Prostate gland (tissue), 2 donors: ENCODE measurements around the gene KCNQ1. TPM values are rescaled to one million over a fixed set of nuclear protein-coding genes. Genes with fewer than 3 reads are reported as not detected.

Experiments used
- DNase-seq: peaks from one replicate; pipeline ENCODE4 v3.0.0-alpha.2; 2019; ENCODE audit warnings: low spot score
- H3K27ac ChIP-seq, 2 donors: fragments of 200-600 bp; sonication (generic); 2 replicates each; pipeline ENCODE4 v1.5.1; 2017 to 2019
- H3K27me3 ChIP-seq: fragments of 200-600 bp; sonication (generic); replicated peaks from 2 replicates; pipeline ENCODE4 v1.5.1; 2019; ENCODE audit not compliant: insufficient read depth
- H3K36me3 ChIP-seq, 2 donors: fragments of 200-600 bp; sonication (generic); 1 replicate in 1 of 2; 2 replicates in 1 of 2; pipeline versions ENCODE4 v1.5.1 to v1.8.1; 2017 to 2019
- H3K4me1 ChIP-seq: fragments of 200-600 bp; sonication (generic); replicated peaks from 2 replicates; pipeline ENCODE4 v1.5.1; 2019
- H3K4me3 ChIP-seq, 2 donors: fragments of 200-600 bp; sonication (generic); 2 replicates each; pipeline ENCODE4 v1.5.1; 2017 to 2019
- H3K9me3 ChIP-seq: fragments of 200-600 bp; sonication (generic); 2 replicates; pipeline ENCODE4 v1.5.1; 2017
- CTCF ChIP-seq, 4 experiments: fragments of 200-600 bp in 2 of 4; fragments of 450-650 bp in 2 of 4; sonication (generic) in 2 of 4; IDR thresholded peaks; 1 replicate in 3 of 4; 2 replicates in 1 of 4; pipeline ENCODE4 v1.5.1; 2016 to 2019; ENCODE audit warnings: antibody characterized with exemption in 4 of 4, mild to moderate bottlenecking in 2 of 4, moderate library complexity in 2 of 4
- POLR2A ChIP-seq: fragments of 450-650 bp; IDR thresholded peaks from one replicate; pipeline ENCODE4 v1.6.1; 2016; ENCODE audit warnings: antibody characterized with exemption, mild to moderate bottlenecking
- POLR2AphosphoS5 ChIP-seq: sonication (generic); formaldehyde crosslinking; IDR thresholded peaks from one replicate; pipeline ENCODE4 v1.6.1; 2017; ENCODE audit warnings: antibody characterized with exemption
- WGBS: methylation state at CpG from one replicate; pipeline ENCODE4 v1.1.5; 2018; 5-methylcytosine and 5-hydroxymethylcytosine counted together
- intact Hi-C: fragments of 100-400 bp; cut with DNase I; formaldehyde crosslinking; loops from one replicate; pipeline ENCODE4 v1.14.2; 2022
- total RNA-seq, 2 donors: library from RNA; depleted of rRNA; stranded (reverse); fragments of >200 nt; gene quantifications; one replicate each; pipeline ENCODE4 v1.1.0, GENCODE V29; 2016

KCNQ1 gene
- total RNA-seq, 2 donors from 2014 or later = 10.0 to 33.8 TPM

- under 1% methylated on average over 44 of the region's 55 CpGs for WGBS
- Histone ChIP-seq H3K9me3 (no peaks in the 10 kb centered on the region), H3K27me3 (no peaks in the 10 kb centered on the region), H3K27ac (peak overlapping the region; percentile 79 to 80), H3K4me1 (peaks cover 19% of the 10 kb centered on the region), H3K4me3 (peak overlapping the region; percentile 93 to 94), H3K36me3 (peaks cover 4 to 29% of the 10 kb centered on the region in 2 donors)
- intact Hi-C loops = loop anchor here (5.0 kb wide), 1 partner anchor 94 kb away; no protein-coding TSS in a partner anchor
- TF ChIP-seq CTCF (IDR thresholded peaks at IDR 0.05) = no peak
- TF ChIP-seq POLR2A = peak; percentile 20
- TF ChIP-seq POLR2AphosphoS5 = no peak
- DNase-seq = no peak
Measured at GRCh38 chr11:2400762-2401435, 43.9 kb upstream of the KCNQ1 start.

- Histone ChIP-seq H3K9me3 (no peaks in the 10 kb centered on the region), H3K27ac (peak overlapping the region; percentile 79 to 80), H3K36me3 (peaks cover 4 to 24% of the 10 kb centered on the region in 2 donors), H3K4me1 (peaks cover 19% of the 10 kb centered on the region), H3K4me3 (peak overlapping the region; percentile 93 to 94), H3K27me3 (no peaks in the 10 kb centered on the region)
- WGBS = 33% methylated on average over 12 of the region's 12 CpGs
- no peak for TF ChIP-seq POLR2A
- no peak for TF ChIP-seq CTCF (IDR thresholded peaks at IDR 0.05)
- TF ChIP-seq POLR2AphosphoS5 = no peak
- intact Hi-C loops = loop anchor here (5.0 kb wide), 1 partner anchor 94 kb away; no protein-coding TSS in a partner anchor
- DNase-seq = no peak
Measured at GRCh38 chr11:2401436-2401984, 43.3 kb upstream of the KCNQ1 start.

- WGBS = 86% methylated on average over 12 of the region's 13 CpGs
- Histone ChIP-seq H3K27me3 (no peaks in the 10 kb centered on the region), H3K36me3 (peaks cover 4 to 18% of the 10 kb centered on the region in 2 donors), H3K4me1 (peaks cover 19% of the 10 kb centered on the region), H3K9me3 (no peaks in the 10 kb centered on the region), H3K4me3 (no peak overlapping the region), H3K27ac (no peak overlapping the region)
- DNase-seq = no peak
- intact Hi-C loops = loop anchor here (5.0 kb wide), 1 partner anchor 95 kb away; no protein-coding TSS in a partner anchor
- TF ChIP-seq POLR2A = no peak
- no peak for TF ChIP-seq POLR2AphosphoS5
- TF ChIP-seq CTCF (IDR thresholded peaks at IDR 0.05) = no peak
Measured at GRCh38 chr11:2402106-2402505, 42.7 kb upstream of the KCNQ1 start.

- intact Hi-C loops = loop anchor here (5.0 kb wide), 1 partner anchor 96 kb away; no protein-coding TSS in a partner anchor
- no peak overlapping the region for H3K27ac ChIP-seq
- DNase-seq = no peak
- TF ChIP-seq POLR2AphosphoS5 (no peak), CTCF (IDR thresholded peaks at IDR 0.05) (no peak), POLR2A (no peak)
- 88% methylated on average over 24 of the region's 31 CpGs for WGBS
- peaks cover 4 to 15% of the 10 kb centered on the region in 2 donors for H3K36me3 ChIP-seq
- H3K4me1 ChIP-seq = peaks cover 19% of the 10 kb centered on the region
- no peaks in the 10 kb centered on the region for H3K9me3 ChIP-seq
- H3K27me3 ChIP-seq = no peaks in the 10 kb centered on the region
- no peak overlapping the region for H3K4me3 ChIP-seq
Measured at GRCh38 chr11:2402890-2403645, 41.7 kb upstream of the KCNQ1 start.
